WTC11 (cell line): ENCODE measurements around the gene CLNK. TPM values are rescaled to one million over a fixed set of nuclear protein-coding genes. Genes with fewer than 3 reads are reported as not detected.

Experiments used
- ATAC-seq: fragments of 200-7000 bp; cut with Tn5 transposase; 2 replicates; pipeline ENCODE4 v1.10.0; 2021; ENCODE audit warnings: mild to moderate bottlenecking, moderate library complexity
- CTCF ChIA-PET: fragments of 300-600 bp; sonication (Branson Sonifier 250); formaldehyde crosslinking; loops from one replicate; lab custom pipeline; 2021; ENCODE audit warnings: antibody characterized with exemption; lab: Charles Lee
- POLR2A ChIA-PET: fragments of 350-600 bp; sonication (Branson Sonifier 250); formaldehyde crosslinking; loops from one replicate; lab custom pipeline; 2021; ENCODE audit warnings: antibody characterized with exemption; lab: Charles Lee
- DNase-seq: peaks from one replicate; pipeline ENCODE4 v3.0.0; 2021; ENCODE audit warnings: low spot score
- H3K27ac Mint-ChIP-seq: 2 replicates; pipeline ENCODE4 v1.8.0; 2021; ENCODE audit warnings: mixed read lengths
- H3K27me3 Mint-ChIP-seq: 2 replicates; pipeline ENCODE4 v1.8.0; 2021; ENCODE audit warnings: low read depth, mild to moderate bottlenecking, moderate library complexity, mixed read lengths
- H3K36me3 Mint-ChIP-seq: 2 replicates; pipeline ENCODE4 v1.8.0; 2021; ENCODE audit warnings: mixed read lengths
- H3K4me1 Mint-ChIP-seq: 2 replicates; pipeline ENCODE4 v1.8.0; 2022; ENCODE audit warnings: mixed read lengths
- H3K4me3 Mint-ChIP-seq: 2 replicates; pipeline ENCODE4 v1.8.0; 2021; ENCODE audit warnings: mild to moderate bottlenecking, moderate library complexity, mixed read lengths
- H3K9me3 Mint-ChIP-seq: 2 replicates; pipeline ENCODE4 v1.8.0; 2021; ENCODE audit warnings: mixed read lengths
- ATF2 ChIP-seq: sonication (generic); formaldehyde crosslinking; IDR thresholded peaks from 2 replicates; pipeline ENCODE4 v1.8.1; 2022; ENCODE audit warnings: low read depth, missing genetic modification reagents, borderline replicate concordance
- ATF6 ChIP-seq: sonication (generic); formaldehyde crosslinking; IDR thresholded peaks from 2 replicates; pipeline ENCODE4 v1.8.1; 2023; ENCODE audit warnings: mild to moderate bottlenecking, missing genetic modification reagents
- CTCF ChIP-seq: fragments of 200-600 bp; IDR thresholded peaks from 2 replicates; pipeline ENCODE4 v1.8.0; 2022; ENCODE audit warnings: antibody characterized with exemption
- EMX1 ChIP-seq: fragments of 250-450 bp; sonication (Bioruptor Pico); IDR thresholded peaks from 2 replicates; pipeline ENCODE4 v1.8.0; 2021; ENCODE audit warnings: mild to moderate bottlenecking
- ETV6 ChIP-seq: sonication (generic); formaldehyde crosslinking; IDR thresholded peaks from 2 replicates; pipeline ENCODE4 v1.8.1; 2022; ENCODE audit warnings: mild to moderate bottlenecking, missing genetic modification reagents
- FOXP1 ChIP-seq: sonication (generic); formaldehyde crosslinking; IDR thresholded peaks from 2 replicates; pipeline ENCODE4 v1.8.0; 2022; ENCODE audit warnings: missing genetic modification reagents, mild to moderate bottlenecking, moderate library complexity, borderline replicate concordance
- HMGXB4 ChIP-seq: sonication (generic); formaldehyde crosslinking; IDR thresholded peaks from 2 replicates; pipeline ENCODE4 v1.8.1; 2023; ENCODE audit warnings: mild to moderate bottlenecking, moderate library complexity, missing genetic modification reagents
- MAX ChIP-seq: sonication (generic); formaldehyde crosslinking; IDR thresholded peaks from 2 replicates; pipeline ENCODE4 v1.8.0; 2022; ENCODE audit warnings: mild to moderate bottlenecking, missing genetic modification reagents
- NFATC4 ChIP-seq: fragments of 250-450 bp; sonication (Bioruptor Pico); IDR thresholded peaks from 2 replicates; pipeline ENCODE4 v1.9.0; 2021; ENCODE audit warnings: mild to moderate bottlenecking
- PRRX2 ChIP-seq: fragments of 250-450 bp; sonication (Bioruptor Pico); IDR thresholded peaks from 2 replicates; pipeline ENCODE4 v1.8.0; 2021; ENCODE audit warnings: mild to moderate bottlenecking
- RORB ChIP-seq: fragments of 250-450 bp; sonication (Bioruptor Pico); IDR thresholded peaks from 2 replicates; pipeline ENCODE4 v1.9.0; 2021; ENCODE audit warnings: mild to moderate bottlenecking
- TCF7 ChIP-seq: sonication (generic); formaldehyde crosslinking; IDR thresholded peaks from 2 replicates; pipeline ENCODE4 v1.8.0; 2022; ENCODE audit warnings: mild to moderate bottlenecking, low read depth, missing genetic modification reagents, moderate library complexity
- TEAD4 ChIP-seq: sonication (generic); formaldehyde crosslinking; IDR thresholded peaks from 2 replicates; pipeline ENCODE4 v1.8.0; 2022; ENCODE audit warnings: mild to moderate bottlenecking, missing genetic modification reagents
- ZNF121 ChIP-seq: sonication (generic); formaldehyde crosslinking; IDR thresholded peaks from 2 replicates; pipeline ENCODE4 v1.8.0; 2023; ENCODE audit warnings: missing genetic modification reagents
- ZNF138 ChIP-seq: sonication (generic); formaldehyde crosslinking; conservative IDR thresholded peaks from 2 replicates; pipeline ENCODE4 v1.8.1; 2022; ENCODE audit warnings: mild to moderate bottlenecking, moderate library complexity, missing genetic modification reagents
- ZNF416 ChIP-seq: fragments of 250-450 bp; sonication (Bioruptor Pico); IDR thresholded peaks from 2 replicates; pipeline ENCODE4 v1.9.0; 2021; ENCODE audit warnings: mild to moderate bottlenecking, inconsistent platforms
- ZNF423 ChIP-seq: fragments of 250-450 bp; sonication (Bioruptor Pico); IDR thresholded peaks from 2 replicates; pipeline ENCODE4 v2.1.2; 2022; ENCODE audit warnings: mild to moderate bottlenecking, moderate library complexity
- ZNF425 ChIP-seq: fragments of 250-450 bp; sonication (Bioruptor Pico); conservative IDR thresholded peaks from 2 replicates; pipeline ENCODE4 v1.9.0; 2021; ENCODE audit warnings: mild to moderate bottlenecking
- total RNA-seq: library from RNA; stranded (reverse); gene quantifications from 3 replicates; pipeline ENCODE4 v1.2.3, GENCODE V29; 2021
- TF ChIP-seq, protein P1 (sequence below): sonication (generic); formaldehyde crosslinking; conservative IDR thresholded peaks from 2 replicates; pipeline ENCODE4 v1.8.1; 2023; ENCODE audit warnings: mild to moderate bottlenecking, low read depth, missing genetic modification reagents, moderate library complexity
- TF ChIP-seq, protein P2 (sequence below): sonication (generic); formaldehyde crosslinking; IDR thresholded peaks from 2 replicates; pipeline ENCODE4 v1.8.0; 2022; ENCODE audit warnings: mild to moderate bottlenecking, missing genetic modification reagents

Gene CLNK
- total RNA-seq, 1 experiment from 2014 or later = not detected

GRCh38 chr4:10671366-10671765 is 13.2 kb downstream of the CLNK start:
- H3K27me3 Mint-ChIP-seq = peaks cover 3% of the 10 kb centered on the region; the same call in 1 of the 2 replicates
- peaks cover 31% of the 10 kb centered on the region for H3K36me3 Mint-ChIP-seq
- TF ChIP-seq TCF7 (CRISPR knock-in tag) (no peak), CTCF (no peak), TEAD4 (CRISPR knock-in tag) (no peak), NFATC4 (CRISPR knock-in tag) (no peak), ATF2 (CRISPR knock-in tag) (no peak), ZNF138 (CRISPR knock-in tag) (no peak), ZNF121 (no peak), ZNF423 (CRISPR knock-in tag) (no peak), ZNF425 (CRISPR knock-in tag) (no peak), PRRX2 (no peak), RORB (CRISPR knock-in tag) (no peak), FOXP1 (CRISPR knock-in tag) (no peak)
- TF ChIP-seq, protein P1, sequence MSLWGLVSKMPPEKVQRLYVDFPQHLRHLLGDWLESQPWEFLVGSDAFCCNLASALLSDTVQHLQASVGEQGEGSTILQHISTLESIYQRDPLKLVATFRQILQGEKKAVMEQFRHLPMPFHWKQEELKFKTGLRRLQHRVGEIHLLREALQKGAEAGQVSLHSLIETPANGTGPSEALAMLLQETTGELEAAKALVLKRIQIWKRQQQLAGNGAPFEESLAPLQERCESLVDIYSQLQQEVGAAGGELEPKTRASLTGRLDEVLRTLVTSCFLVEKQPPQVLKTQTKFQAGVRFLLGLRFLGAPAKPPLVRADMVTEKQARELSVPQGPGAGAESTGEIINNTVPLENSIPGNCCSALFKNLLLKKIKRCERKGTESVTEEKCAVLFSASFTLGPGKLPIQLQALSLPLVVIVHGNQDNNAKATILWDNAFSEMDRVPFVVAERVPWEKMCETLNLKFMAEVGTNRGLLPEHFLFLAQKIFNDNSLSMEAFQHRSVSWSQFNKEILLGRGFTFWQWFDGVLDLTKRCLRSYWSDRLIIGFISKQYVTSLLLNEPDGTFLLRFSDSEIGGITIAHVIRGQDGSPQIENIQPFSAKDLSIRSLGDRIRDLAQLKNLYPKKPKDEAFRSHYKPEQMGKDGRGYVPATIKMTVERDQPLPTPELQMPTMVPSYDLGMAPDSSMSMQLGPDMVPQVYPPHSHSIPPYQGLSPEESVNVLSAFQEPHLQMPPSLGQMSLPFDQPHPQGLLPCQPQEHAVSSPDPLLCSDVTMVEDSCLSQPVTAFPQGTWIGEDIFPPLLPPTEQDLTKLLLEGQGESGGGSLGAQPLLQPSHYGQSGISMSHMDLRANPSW (CRISPR knock-in tag) = no peak
- TF ChIP-seq, protein P2, sequence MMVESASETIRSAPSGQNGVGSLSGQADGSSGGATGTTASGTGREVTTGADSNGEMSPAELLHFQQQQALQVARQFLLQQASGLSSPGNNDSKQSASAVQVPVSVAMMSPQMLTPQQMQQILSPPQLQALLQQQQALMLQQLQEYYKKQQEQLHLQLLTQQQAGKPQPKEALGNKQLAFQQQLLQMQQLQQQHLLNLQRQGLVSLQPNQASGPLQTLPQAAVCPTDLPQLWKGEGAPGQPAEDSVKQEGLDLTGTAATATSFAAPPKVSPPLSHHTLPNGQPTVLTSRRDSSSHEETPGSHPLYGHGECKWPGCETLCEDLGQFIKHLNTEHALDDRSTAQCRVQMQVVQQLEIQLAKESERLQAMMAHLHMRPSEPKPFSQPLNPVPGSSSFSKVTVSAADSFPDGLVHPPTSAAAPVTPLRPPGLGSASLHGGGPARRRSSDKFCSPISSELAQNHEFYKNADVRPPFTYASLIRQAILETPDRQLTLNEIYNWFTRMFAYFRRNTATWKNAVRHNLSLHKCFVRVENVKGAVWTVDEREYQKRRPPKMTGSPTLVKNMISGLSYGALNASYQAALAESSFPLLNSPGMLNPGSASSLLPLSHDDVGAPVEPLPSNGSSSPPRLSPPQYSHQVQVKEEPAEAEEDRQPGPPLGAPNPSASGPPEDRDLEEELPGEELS (CRISPR knock-in tag) = no peak
- ATAC-seq (no peak), DNase-seq (no peak)
- POLR2A ChIA-PET = no interaction called here
- CTCF ChIA-PET = no interaction called here
- H3K4me3 Mint-ChIP-seq = no peak overlapping the region
- peaks cover 52% of the 10 kb centered on the region for H3K9me3 Mint-ChIP-seq
- no peak overlapping the region for H3K27ac Mint-ChIP-seq
- H3K4me1 Mint-ChIP-seq = no peaks in the 10 kb centered on the region

DNA sequence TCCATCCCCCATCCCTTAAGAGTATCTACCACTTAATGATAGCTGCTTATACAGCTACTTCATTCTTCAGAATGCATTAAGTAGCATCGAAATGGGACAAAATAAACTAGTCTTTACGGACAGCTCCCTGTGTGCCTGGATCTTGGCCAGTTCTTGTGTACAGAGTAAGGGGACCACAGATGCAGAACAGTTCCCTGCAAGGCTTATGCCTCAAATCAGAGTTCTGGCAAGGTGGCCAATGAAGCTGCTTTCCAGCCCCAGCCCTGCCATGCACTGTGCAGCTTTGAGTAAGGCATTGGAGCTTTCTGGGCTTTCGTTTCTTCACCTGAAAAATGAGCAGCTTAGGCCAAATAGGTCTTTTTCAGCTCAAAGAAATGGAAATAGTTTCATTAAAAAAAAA is 14.2 kb downstream of the CLNK start:
- Mint-ChIP-seq H3K4me3 (no peak overlapping the region), H3K9me3 (peaks cover 55% of the 10 kb centered on the region), H3K4me1 (no peaks in the 10 kb centered on the region), H3K27me3 (no peaks in the 10 kb centered on the region), H3K36me3 (peaks cover 34% of the 10 kb centered on the region), H3K27ac (no peak overlapping the region)
- ATAC-seq = no peak
- CTCF ChIA-PET = interaction anchor here (0.7 kb wide), 1 partner anchor 1787 kb away, joined by 3 read pairs; no protein-coding TSS in a partner anchor
- POLR2A ChIA-PET = no interaction called here
- no peak for DNase-seq
- TF ChIP-seq MAX (CRISPR knock-in tag) (no peak), ZNF138 (CRISPR knock-in tag) (no peak), EMX1 (CRISPR knock-in tag) (no peak), ATF6 (CRISPR knock-in tag) (no peak), ZNF416 (CRISPR knock-in tag) (no peak), HMGXB4 (no peak), ETV6 (CRISPR knock-in tag) (no peak)
